ENCODE data around the gene RNF157.
"Not testable (repeated sequence)": the region's sequence is repeated elsewhere in the genome, so short reads cannot be mapped to it uniquely, and the experiment has no call there.

Gene RNF157

DNA sequence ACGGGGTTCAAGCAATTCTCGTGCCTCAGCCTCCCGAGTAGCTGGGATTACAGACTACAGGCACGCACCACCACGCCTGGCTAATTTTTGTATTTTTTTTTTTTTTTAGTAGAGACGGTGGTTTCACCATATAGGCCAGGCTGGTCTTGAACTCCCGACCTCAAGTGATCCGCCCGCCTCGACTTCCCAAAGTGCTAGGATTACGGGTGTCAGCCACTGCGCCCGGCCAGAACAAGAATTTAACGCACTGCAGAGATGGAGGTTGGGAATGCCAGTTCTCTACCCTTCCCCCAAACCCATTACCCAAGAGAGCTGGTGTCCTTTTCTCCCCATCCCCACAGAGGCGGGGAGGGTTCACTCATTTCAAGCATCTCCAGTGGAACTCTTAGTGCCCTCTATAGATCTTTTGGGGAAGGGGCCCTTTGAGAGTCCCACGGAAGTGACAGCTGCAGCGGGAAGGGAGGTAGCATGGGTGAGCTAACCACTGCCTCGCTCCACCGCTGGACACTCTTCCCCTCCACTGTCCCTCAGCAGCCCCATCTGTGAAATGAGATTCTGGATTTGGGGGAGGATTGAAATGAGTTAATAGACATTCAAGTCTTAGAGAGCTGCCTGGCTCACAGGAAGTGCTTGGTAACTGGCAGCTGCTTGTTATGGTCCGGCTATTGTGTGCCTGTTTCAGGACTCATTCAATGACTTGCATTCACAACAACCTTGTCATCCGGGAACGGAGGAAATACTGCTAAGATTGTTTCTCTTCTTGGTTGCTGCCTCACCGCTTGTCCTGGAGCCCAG, 21.3 kb upstream of the RNF157 start:
- TF ChIP-seq, protein P1, sequence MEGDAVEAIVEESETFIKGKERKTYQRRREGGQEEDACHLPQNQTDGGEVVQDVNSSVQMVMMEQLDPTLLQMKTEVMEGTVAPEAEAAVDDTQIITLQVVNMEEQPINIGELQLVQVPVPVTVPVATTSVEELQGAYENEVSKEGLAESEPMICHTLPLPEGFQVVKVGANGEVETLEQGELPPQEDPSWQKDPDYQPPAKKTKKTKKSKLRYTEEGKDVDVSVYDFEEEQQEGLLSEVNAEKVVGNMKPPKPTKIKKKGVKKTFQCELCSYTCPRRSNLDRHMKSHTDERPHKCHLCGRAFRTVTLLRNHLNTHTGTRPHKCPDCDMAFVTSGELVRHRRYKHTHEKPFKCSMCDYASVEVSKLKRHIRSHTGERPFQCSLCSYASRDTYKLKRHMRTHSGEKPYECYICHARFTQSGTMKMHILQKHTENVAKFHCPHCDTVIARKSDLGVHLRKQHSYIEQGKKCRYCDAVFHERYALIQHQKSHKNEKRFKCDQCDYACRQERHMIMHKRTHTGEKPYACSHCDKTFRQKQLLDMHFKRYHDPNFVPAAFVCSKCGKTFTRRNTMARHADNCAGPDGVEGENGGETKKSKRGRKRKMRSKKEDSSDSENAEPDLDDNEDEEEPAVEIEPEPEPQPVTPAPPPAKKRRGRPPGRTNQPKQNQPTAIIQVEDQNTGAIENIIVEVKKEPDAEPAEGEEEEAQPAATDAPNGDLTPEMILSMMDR (IDR thresholded peaks at IDR 0.05; ENCODE audit: insufficient read depth, low read length, missing control alignments), result no peak
- DNase-seq (ENCODE audit: low read depth, low spot score), result no peak
- no peak overlapping the region for H3K4me3 ChIP-seq (ENCODE audit: low read depth, low read length)
- ChIA-PET POLR2A (no interaction called here), CTCF (interaction anchor here (2.0 to 3.9 kb wide), 3 partner anchors 12 to 23 kb away, joined by 4 to 41 read pairs (median 5); no protein-coding TSS in a partner anchor)

GRCh38 chr17:76260669-76261068, 20.4 kb upstream of the RNF157 start:
- DNase-seq (ENCODE audit: low read depth, low spot score), result no peak
- TF ChIP-seq, protein P1 (IDR thresholded peaks at IDR 0.05; ENCODE audit: insufficient read depth, low read length, missing control alignments), result no peak
- ChIA-PET POLR2A (no interaction called here), CTCF (interaction anchor here (2.0 to 2.3 kb wide), 2 partner anchors 11 to 18 kb away, joined by 4 to 15 read pairs; no protein-coding TSS in a partner anchor)
- no peak overlapping the region for H3K4me3 ChIP-seq (ENCODE audit: low read depth, low read length)

DNA sequence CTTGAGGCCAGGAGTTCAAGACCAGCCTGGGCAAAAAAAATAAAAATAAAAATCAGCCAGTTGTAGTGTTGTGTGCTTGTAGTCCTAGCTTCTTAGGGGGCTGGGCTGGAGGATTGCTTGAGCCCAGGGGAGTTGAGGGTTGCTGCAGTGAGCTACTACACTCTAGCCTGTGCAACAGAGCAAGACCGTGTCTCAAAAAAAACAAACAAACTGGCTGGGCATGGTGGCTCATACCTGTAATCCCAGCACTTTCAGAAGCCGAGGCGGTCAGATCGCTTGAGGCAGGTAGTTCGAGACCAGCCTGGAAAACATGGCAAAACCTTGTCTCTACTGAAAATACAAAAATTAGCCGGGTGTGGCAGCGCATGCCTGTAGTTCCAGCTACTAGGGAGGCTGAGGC, 19.9 kb upstream of the RNF157 start:
- CTCF ChIA-PET, result interaction anchor here (2.3 kb wide), 1 partner anchor 19 kb away, joined by 15 read pairs; no protein-coding TSS in a partner anchor
- POLR2A ChIA-PET, result no interaction called here
- no peak for DNase-seq (ENCODE audit: low read depth, low spot score)
- H3K4me3 ChIP-seq (ENCODE audit: low read depth, low read length), result no peak overlapping the region
- TF ChIP-seq, protein P1 (IDR thresholded peaks at IDR 0.05; ENCODE audit: insufficient read depth, low read length, missing control alignments), result no peak

DNA sequence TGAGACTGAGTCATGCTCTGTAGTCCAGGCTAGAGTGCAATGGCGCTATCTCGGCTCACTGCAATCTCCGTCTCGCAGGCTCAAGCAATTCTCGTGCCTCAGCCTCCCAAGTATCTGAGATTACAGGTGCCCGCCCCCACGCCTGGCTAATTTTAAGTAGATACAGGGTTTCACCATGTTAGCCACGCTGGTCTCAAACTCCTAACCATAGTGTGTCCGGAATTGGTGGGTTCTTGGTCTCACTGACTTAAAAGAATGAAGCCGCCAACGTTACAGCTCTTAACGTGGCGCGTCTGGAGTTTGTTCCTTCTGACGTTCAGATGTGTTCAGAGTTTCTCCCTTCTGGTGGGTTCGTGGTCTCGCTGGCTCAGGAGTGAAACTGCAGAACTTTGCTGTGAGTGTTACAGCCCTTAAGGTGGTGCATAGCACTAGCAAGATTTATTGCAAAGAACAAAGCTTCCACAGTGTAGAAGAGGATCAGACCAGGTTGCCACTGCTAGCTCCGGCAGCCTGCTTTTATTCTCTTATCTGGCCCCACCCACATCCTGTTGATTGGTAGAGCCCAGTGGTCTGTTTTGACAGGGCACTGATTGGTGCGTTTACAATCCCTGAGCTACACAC, 16.2 kb upstream of the RNF157 start:
- CTCF ChIA-PET, result interaction anchor here (1.0 kb wide), 1 partner anchor 10 kb away, joined by 3 read pairs; no protein-coding TSS in a partner anchor
- POLR2A ChIA-PET; H3K4me3 ChIP-seq (ENCODE audit: low read depth, low read length); DNase-seq (ENCODE audit: low read depth, low spot score): not testable (repeated sequence)

DNA sequence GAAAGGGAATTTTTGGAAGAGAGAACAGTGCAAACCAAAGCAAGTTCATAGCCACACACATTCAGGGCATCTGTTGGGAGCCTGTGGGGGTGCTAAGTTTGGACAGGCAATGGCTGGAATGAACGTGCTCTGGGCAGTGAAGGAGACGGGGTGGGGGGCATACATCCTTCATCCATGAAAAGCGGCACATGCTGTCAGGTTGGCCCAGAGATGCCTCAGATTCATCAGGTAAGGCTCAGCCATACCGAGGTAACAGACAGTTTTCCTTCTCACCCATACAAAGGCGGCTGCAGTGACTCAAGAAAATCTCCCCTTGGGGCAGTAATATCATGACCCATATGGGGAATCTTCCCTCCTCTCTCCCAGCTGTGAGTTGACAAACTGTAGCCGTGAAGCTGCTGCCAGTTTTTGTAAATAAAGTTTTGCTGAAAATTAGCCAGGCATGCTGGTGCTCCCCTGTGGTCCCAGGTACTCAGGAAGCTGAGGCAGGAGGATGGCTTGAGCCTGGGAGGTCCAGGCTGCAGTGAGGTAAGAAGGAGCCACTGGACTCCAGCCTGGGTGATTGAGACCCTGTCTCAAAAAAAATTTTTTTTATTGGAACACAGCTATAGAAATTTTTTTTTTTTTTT, 15.6 kb upstream of the RNF157 start:
- POLR2A ChIA-PET, result no interaction called here

GRCh38 chr17:76254275-76254674, 14.0 kb upstream of the RNF157 start:
- no peak for DNase-seq (ENCODE audit: low read depth, low spot score)
- no peak overlapping the region for H3K4me3 ChIP-seq (ENCODE audit: low read depth, low read length)
- TF ChIP-seq, protein P1 (IDR thresholded peaks at IDR 0.05; ENCODE audit: insufficient read depth, low read length, missing control alignments), result no peak
- CTCF ChIA-PET, result interaction anchor here (1.1 to 1.5 kb wide), 3 partner anchors 8 to 26 kb away, joined by 3 to 5 read pairs (median 3); no protein-coding TSS in a partner anchor
- POLR2A ChIA-PET, result no interaction called here

More for the DNA sequence above, 15.6 kb upstream of the RNF157 start:
- H3K4me3 ChIP-seq (ENCODE audit: low read depth, low read length), result no peak overlapping the region
- TF ChIP-seq, protein P1 (IDR thresholded peaks at IDR 0.05; ENCODE audit: insufficient read depth, low read length, missing control alignments), result no peak
- CTCF ChIA-PET, result no interaction called here
- DNase-seq (ENCODE audit: low read depth, low spot score), result no peak
